ENCODE measurements around the gene MICAL3. TPM values are rescaled to one million over a fixed set of nuclear protein-coding genes. Genes with fewer than 3 reads are reported as not detected.

The MICAL3 gene
- total and polyA plus RNA-seq, 2 of the 8 experiments (the other 6 are each of a cell fraction or from before 2014, with no cell fraction given), result 8.3 to 41.8 TPM

DNA sequence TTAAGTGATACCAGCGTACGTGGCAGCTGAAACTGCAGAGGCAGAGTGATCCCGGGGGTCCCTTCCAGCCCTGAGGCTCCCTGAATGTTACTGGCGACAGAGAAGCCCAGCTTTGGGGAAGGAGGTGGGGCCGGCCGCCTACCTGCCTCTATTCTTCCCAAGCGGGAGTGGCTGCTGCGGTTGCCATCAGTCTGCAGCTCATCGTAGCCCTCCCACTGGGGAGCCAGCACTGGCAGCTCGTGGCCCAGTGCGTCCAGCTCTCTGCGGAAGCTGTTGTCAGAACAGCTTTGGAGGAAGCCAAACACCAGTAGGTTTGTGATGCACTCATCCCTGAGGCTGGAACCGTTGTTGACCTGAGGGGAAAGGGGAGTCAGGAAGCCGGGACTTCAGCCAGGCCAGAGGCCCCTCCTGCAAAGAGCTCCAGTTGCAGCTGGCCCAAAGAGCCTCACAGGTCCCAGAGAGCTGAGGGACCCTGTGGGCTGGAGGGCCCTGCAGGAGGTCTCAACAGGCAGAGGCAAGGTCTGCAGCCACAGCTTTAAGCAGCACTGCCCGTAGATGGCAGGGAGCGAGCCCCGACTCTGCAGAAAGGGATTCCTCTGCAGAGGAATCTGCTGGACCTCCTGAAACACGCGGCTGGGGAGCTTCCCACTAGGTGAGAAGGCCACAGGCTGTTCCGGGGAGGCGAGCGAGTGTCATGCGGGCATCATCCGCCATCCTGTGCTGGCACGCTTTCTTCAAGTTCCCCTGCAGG lies 280.5 kb downstream of the MICAL3 start:
- no peak overlapping the region for H2AK5ac ChIP-seq (ENCODE audit: low read depth, low read length)
- no peak overlapping the region for H2BK12ac ChIP-seq (ENCODE audit: low read depth, low read length)
- H2AFZ ChIP-seq (ENCODE audit: low read length), result no peak overlapping the region
- no peak overlapping the region for H3K4ac ChIP-seq (replicated peaks; ENCODE audit: insufficient read length, low read depth, low read length)
- H3K23me2 ChIP-seq (ENCODE audit: low read depth, low read length), result peaks cover 1% of the 10 kb centered on the region; the same call in 1 of the 2 replicates
- FAIRE-seq (no peak), DNase-seq (ENCODE audit: low read depth in 1 of 2, low spot score in 2 of 2) (no peak)
- WGBS, 2 experiments (ENCODE audit: extremely low coverage in 1 of 2, insufficient coverage in 1 of 2, insufficient read length in 1 of 2, insufficient replicate concordance in 2 of 2, low coverage in 1 of 2, low lambda C conversion rate in 2 of 2, missing lambda C conversion rate in 1 of 2), result 80% methylated on average over 25 of the region's 25 CpGs; no CpG with 5 or more reads in 1 of the 2 experiments
- no peak overlapping the region for H2BK20ac ChIP-seq (ENCODE audit: low read length)
- no peak overlapping the region for H3K18ac ChIP-seq (ENCODE audit: extremely low read depth, low read length)
- H3K27me3 ChIP-seq (replicated peaks in 1 of 4; ENCODE audit: control insufficient read depth in 3 of 4, extremely low read depth in 1 of 4, insufficient read depth in 3 of 4, low read length in 3 of 4), result no peaks in the 10 kb centered on the region
- no peaks in the 10 kb centered on the region for H3K79me1 ChIP-seq (ENCODE audit: low read depth, low read length)
- no peak overlapping the region for H4K91ac ChIP-seq (replicated peaks; ENCODE audit: insufficient read length, low read length)
- H3K79me2 ChIP-seq (ENCODE audit: control insufficient read depth in 1 of 2, insufficient read depth in 2 of 2, low read length in 2 of 2), result no peaks in the 10 kb centered on the region
- CTCF ChIA-PET (ENCODE audit: partially characterized antibody), result interaction anchor here (1.0 to 12.0 kb wide), 19 partner anchors 9 to 335 kb away, joined by 3 to 174 read pairs (median 7); no protein-coding TSS in a partner anchor
- no peak overlapping the region; the same call in 1 of the 2 replicates for H4K8ac ChIP-seq (ENCODE audit: extremely low read depth, insufficient read depth, low read length)
- H2BK15ac ChIP-seq (ENCODE audit: low read length), result 0 out of 2 replicates have a peak overlapping the region, but pooled peaks have one; percentile 72
- no peaks in the 10 kb centered on the region for H3K36me3 ChIP-seq (ENCODE audit: control insufficient read depth in 2 of 4, insufficient read depth in 4 of 4, low read length in 3 of 4)
- H3K4me2 ChIP-seq (ENCODE audit: insufficient read depth in 1 of 2, low read depth in 2 of 2, low read length in 2 of 2), result no peak overlapping the region
- no peaks in the 10 kb centered on the region for H3K9me3 ChIP-seq (ENCODE audit: insufficient read depth in 2 of 2, low read depth in 1 of 2, low read length in 1 of 2)
- H4K20me1 ChIP-seq (replicated peaks in 1 of 2; ENCODE audit: control insufficient read depth in 1 of 2, insufficient read depth in 2 of 2, low read length in 2 of 2), result peaks cover 2 to 3% of the 10 kb centered on the region in 2 experiments
- H4K5ac ChIP-seq (ENCODE audit: insufficient read length, low read depth, low read length), result no peak overlapping the region
- H3K56ac ChIP-seq (replicated peaks; ENCODE audit: insufficient read length, low read depth, low read length), result no peak overlapping the region
- POLR2A ChIA-PET (ENCODE audit: partially characterized antibody), result interaction anchor here (0.9 to 2.6 kb wide), 2 partner anchors 29 to 357 kb away, joined by 3 to 13 read pairs; no protein-coding TSS in a partner anchor
- H3K9ac ChIP-seq (replicated peaks in 1 of 4; ENCODE audit: extremely low read depth in 1 of 4, low read depth in 3 of 4, low read length in 3 of 4), result no peak overlapping the region
- 0 out of 2 replicates have a peak overlapping the region, but pooled peaks have one; percentile 52 for H2BK5ac ChIP-seq (ENCODE audit: low read depth, low read length)
- H3K14ac ChIP-seq (ENCODE audit: insufficient read length), result no peak overlapping the region
- H3K27ac ChIP-seq (ENCODE audit: low read depth, low read length), result no peak overlapping the region
- no peak overlapping the region for H2BK120ac ChIP-seq (replicated peaks; ENCODE audit: low read depth, low read length)
- no peak overlapping the region for H3K23ac ChIP-seq (ENCODE audit: insufficient read length)
- peaks cover 0 to 7% (median 4%) of the 10 kb centered on the region in 4 experiments; a peak in 5 of 7 replicates for H3K4me1 ChIP-seq (replicated peaks in 1 of 4; ENCODE audit: control insufficient read depth in 3 of 4, insufficient read depth in 4 of 4, low read length in 3 of 4)
- no peak overlapping the region for H3K4me3 ChIP-seq (ENCODE audit: extremely low read depth in 1 of 4, insufficient read depth in 2 of 4, low read depth in 3 of 4, low read length in 4 of 4)
- TF ChIP-seq EZH2 (IDR thresholded peaks at IDR 0.05; ENCODE audit: low read depth, low read length, severe bottlenecking) (no peak), CBX8 (IDR thresholded peaks at IDR 0.05; ENCODE audit: borderline replicate concordance, low read depth, low read length) (no peak), ATF3 (IDR thresholded peaks at IDR 0.05; ENCODE audit: insufficient read depth, low read depth, low read length) (no peak), MAFK (IDR thresholded peaks at IDR 0.05; ENCODE audit: low read depth, low read length) (no peak)
